ENCODE measurements around the gene OTC.

- TF ChIP-seq, protein P1, sequence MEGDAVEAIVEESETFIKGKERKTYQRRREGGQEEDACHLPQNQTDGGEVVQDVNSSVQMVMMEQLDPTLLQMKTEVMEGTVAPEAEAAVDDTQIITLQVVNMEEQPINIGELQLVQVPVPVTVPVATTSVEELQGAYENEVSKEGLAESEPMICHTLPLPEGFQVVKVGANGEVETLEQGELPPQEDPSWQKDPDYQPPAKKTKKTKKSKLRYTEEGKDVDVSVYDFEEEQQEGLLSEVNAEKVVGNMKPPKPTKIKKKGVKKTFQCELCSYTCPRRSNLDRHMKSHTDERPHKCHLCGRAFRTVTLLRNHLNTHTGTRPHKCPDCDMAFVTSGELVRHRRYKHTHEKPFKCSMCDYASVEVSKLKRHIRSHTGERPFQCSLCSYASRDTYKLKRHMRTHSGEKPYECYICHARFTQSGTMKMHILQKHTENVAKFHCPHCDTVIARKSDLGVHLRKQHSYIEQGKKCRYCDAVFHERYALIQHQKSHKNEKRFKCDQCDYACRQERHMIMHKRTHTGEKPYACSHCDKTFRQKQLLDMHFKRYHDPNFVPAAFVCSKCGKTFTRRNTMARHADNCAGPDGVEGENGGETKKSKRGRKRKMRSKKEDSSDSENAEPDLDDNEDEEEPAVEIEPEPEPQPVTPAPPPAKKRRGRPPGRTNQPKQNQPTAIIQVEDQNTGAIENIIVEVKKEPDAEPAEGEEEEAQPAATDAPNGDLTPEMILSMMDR (IDR thresholded peaks at IDR 0.05; ENCODE audit: poor library complexity), result no peak
- TF ChIP-seq EZH2 (IDR thresholded peaks at IDR 0.05; ENCODE audit: borderline replicate concordance), result no peak
- TF ChIP-seq EZH2phosphoT487 (IDR thresholded peaks at IDR 0.05; ENCODE audit: low read depth, severe bottlenecking, unreplicated experiment), result no peak
Measured at GRCh38 chrX:38382663-38383062, 30.3 kb downstream of the OTC start.

All from hepatocyte (in vitro differentiated cells).